Ovary (tissue), 3 donors: ENCODE measurements around the gene USP20.

Experiments used
- CTCF ChIP-seq, 3 donors: fragments of 450-650 bp in 2 of 3; fragments of 200-600 bp in 1 of 3; IDR thresholded peaks; one replicate each; pipeline versions ENCODE4 v1.5.1 to v1.8.0; 2016 to 2022; ENCODE audit warnings: antibody characterized with exemption in 3 of 3, mild to moderate bottlenecking in 1 of 3
- EP300 ChIP-seq: sonication (generic); formaldehyde crosslinking; IDR thresholded peaks from one replicate; pipeline ENCODE4 v1.6.1; 2017; ENCODE audit warnings: antibody characterized with exemption
- POLR2A ChIP-seq: fragments of 450-650 bp; IDR thresholded peaks from one replicate; pipeline ENCODE4 v1.6.1; 2017; ENCODE audit warnings: antibody characterized with exemption, mild to moderate bottlenecking, moderate library complexity
- donor health status: DM: no; HTN: no; CAD: no.

GRCh38 chr9:129810788-129811187 is 24.5 kb upstream of the USP20 start:
- TF ChIP-seq CTCF (IDR thresholded peaks at IDR 0.05) (no peak), EP300 (no peak), POLR2A (no peak)
